Esophagus muscularis mucosa (tissue), 4 donors: ENCODE data around the gene SEMA3D. TPM values are rescaled to one million over a fixed set of nuclear protein-coding genes. Genes with fewer than 3 reads are reported as not detected.

Experiments
- DNase-seq: peaks from one replicate; pipeline ENCODE4 v3.0.0-alpha.2; 2017; ENCODE audit errors: extremely low spot score
- H3K27ac ChIP-seq, 4 donors: fragments of 200-600 bp; sonication (generic); replicated peaks in 1 of 4; 1 replicate in 3 of 4; 2 replicates in 1 of 4; pipeline ENCODE4 v1.5.1; 2016 to 2019; ENCODE audit warnings: mild to moderate bottlenecking in 1 of 4
- H3K27me3 ChIP-seq, 4 donors: fragments of 200-600 bp; sonication (generic); one replicate each; pipeline versions ENCODE4 v1.5.1 to v1.6.0; 2016 to 2019
- H3K36me3 ChIP-seq, 4 donors: fragments of 200-600 bp; sonication (generic); one replicate each; pipeline ENCODE4 v1.5.1; 2016 to 2019
- H3K4me1 ChIP-seq, 4 donors: fragments of 200-600 bp; sonication (generic); one replicate each; pipeline ENCODE4 v1.5.1; 2016 to 2019
- H3K4me3 ChIP-seq, 4 donors: fragments of 200-600 bp; sonication (generic); 1 replicate in 2 of 4; 2 replicates in 2 of 4; pipeline ENCODE4 v1.5.1; 2016 to 2019; ENCODE audit warnings: mild to moderate bottlenecking in 4 of 4, moderate library complexity in 1 of 4
- H3K9me3 ChIP-seq, 4 donors: fragments of 200-600 bp; sonication (generic); 1 replicate in 3 of 4; 2 replicates in 1 of 4; pipeline ENCODE4 v1.5.1; 2016 to 2019
- EP300 ChIP-seq: sonication (generic); formaldehyde crosslinking; IDR thresholded peaks from one replicate; pipeline ENCODE4 v1.6.1; 2017; ENCODE audit warnings: antibody characterized with exemption
- POLR2A ChIP-seq: fragments of 450-650 bp; IDR thresholded peaks from one replicate; pipeline ENCODE4 v1.6.1; 2017; ENCODE audit warnings: antibody characterized with exemption, moderate library complexity, mild to moderate bottlenecking, low read depth
- POLR2AphosphoS5 ChIP-seq, 2 donors: sonication (generic); formaldehyde crosslinking; IDR thresholded peaks; one replicate each; pipeline ENCODE4 v1.6.1; 2017; ENCODE audit warnings: antibody characterized with exemption in 2 of 2
- WGBS: methylation state at CpG from one replicate; pipeline ENCODE4 v1.1.5; 2018; 5-methylcytosine and 5-hydroxymethylcytosine counted together
- intact Hi-C: fragments of 100-400 bp; cut with DNase I; formaldehyde crosslinking; loops from one replicate; pipeline ENCODE4 v1.15.1; 2023
- total RNA-seq, 4 donors: library from RNA; depleted of rRNA; stranded (reverse); fragments of >200 nt; gene quantifications; one replicate each; pipeline versions ENCODE4 v1.1.0 to v1.2.1, GENCODE V29; 2016
- TF ChIP-seq, protein P1 (sequence below), 3 experiments: fragments of 200-600 bp in 2 of 3; fragments of 450-650 bp in 1 of 3; sonication (generic) in 2 of 3; IDR thresholded peaks; one replicate each; pipeline ENCODE4 v1.5.1; 2017 to 2019; ENCODE audit warnings: antibody characterized with exemption in 3 of 3, mild to moderate bottlenecking in 2 of 3, moderate library complexity in 1 of 3

SEMA3D gene
- total RNA-seq, 4 donors from 2014 or later, result 0.42 to 2.2 (median 1.4) TPM

- intact Hi-C loops, result no loop called here
- no peak for TF ChIP-seq EP300
- no peak for TF ChIP-seq POLR2AphosphoS5 (IDR thresholded peaks at IDR 0.05)
- TF ChIP-seq, protein P1, sequence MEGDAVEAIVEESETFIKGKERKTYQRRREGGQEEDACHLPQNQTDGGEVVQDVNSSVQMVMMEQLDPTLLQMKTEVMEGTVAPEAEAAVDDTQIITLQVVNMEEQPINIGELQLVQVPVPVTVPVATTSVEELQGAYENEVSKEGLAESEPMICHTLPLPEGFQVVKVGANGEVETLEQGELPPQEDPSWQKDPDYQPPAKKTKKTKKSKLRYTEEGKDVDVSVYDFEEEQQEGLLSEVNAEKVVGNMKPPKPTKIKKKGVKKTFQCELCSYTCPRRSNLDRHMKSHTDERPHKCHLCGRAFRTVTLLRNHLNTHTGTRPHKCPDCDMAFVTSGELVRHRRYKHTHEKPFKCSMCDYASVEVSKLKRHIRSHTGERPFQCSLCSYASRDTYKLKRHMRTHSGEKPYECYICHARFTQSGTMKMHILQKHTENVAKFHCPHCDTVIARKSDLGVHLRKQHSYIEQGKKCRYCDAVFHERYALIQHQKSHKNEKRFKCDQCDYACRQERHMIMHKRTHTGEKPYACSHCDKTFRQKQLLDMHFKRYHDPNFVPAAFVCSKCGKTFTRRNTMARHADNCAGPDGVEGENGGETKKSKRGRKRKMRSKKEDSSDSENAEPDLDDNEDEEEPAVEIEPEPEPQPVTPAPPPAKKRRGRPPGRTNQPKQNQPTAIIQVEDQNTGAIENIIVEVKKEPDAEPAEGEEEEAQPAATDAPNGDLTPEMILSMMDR (IDR thresholded peaks at IDR 0.05), result no peak
- H3K4me1 ChIP-seq, result no peaks in the 10 kb centered on the region
- no peaks in the 10 kb centered on the region for H3K27me3 ChIP-seq
- no peak overlapping the region for H3K4me3 ChIP-seq
- H3K36me3 ChIP-seq, result no peaks in the 10 kb centered on the region
- no peak overlapping the region for H3K27ac ChIP-seq
- no peak for DNase-seq
- WGBS, result 75% methylated on average over 2 of the region's 2 CpGs
- H3K9me3 ChIP-seq, result no peaks in the 10 kb centered on the region
These were observed 8.1 kb downstream of the SEMA3D start for GRCh38 chr7:85178531-85179298.

DNA sequence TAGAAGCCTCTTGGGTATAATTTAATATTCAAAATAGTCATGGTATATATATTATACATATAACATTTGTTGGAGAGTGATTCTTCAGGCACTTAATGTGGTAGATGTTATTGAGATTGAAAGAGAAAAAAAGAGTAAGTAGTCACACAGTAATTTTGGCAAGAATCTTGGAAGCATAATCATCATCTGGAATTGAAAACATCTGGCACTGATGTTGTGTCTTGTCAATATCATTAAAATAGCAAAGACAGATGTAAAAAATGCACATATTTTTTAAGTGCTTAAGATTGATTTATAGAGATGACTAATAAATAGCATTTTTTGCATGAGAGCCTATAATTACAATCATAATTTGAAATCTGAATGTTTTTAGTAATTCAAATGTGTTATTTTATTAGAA lies 9.5 kb downstream of the SEMA3D start:
- intact Hi-C loops, result no loop called here
- no peak for DNase-seq
- Histone ChIP-seq H3K4me1 (peaks cover 0 to 8% (median 6%) of the 10 kb centered on the region in 4 donors), H3K9me3 (no peaks in the 10 kb centered on the region), H3K27ac (no peak overlapping the region), H3K36me3 (no peaks in the 10 kb centered on the region), H3K4me3 (no peak overlapping the region), H3K27me3 (no peaks in the 10 kb centered on the region)
- TF ChIP-seq POLR2A (no peak), POLR2AphosphoS5 (IDR thresholded peaks at IDR 0.05) (no peak)

DNA sequence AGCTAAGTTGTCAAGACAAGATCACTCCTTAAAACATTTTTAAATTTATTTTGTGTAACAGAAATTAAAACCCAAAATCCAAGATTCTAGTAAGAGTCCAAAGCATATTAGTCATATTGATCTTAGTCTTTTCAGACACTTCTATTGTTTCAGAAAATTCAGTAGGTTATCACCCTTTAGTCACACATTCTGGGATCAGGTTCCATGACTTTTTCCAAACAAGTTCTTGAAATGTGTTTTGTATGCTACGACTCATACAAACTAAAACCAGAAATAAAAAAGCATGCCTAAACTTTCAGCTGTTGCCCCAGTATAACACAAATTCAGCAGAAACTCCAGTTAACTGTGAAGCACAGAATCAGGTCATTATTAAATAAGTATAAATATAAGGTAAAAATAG lies 10.7 kb downstream of the SEMA3D start:
- H3K27me3 ChIP-seq, result no peaks in the 10 kb centered on the region
- no peak for TF ChIP-seq POLR2A
- TF ChIP-seq POLR2AphosphoS5 (IDR thresholded peaks at IDR 0.05), result no peak
- TF ChIP-seq EP300, result no peak
- TF ChIP-seq, protein P1 (IDR thresholded peaks at IDR 0.05), result no peak
- WGBS, result 97% methylated on average over 1 of the region's 1 CpG
- H3K4me3 ChIP-seq, result no peak overlapping the region
- H3K36me3 ChIP-seq, result no peaks in the 10 kb centered on the region
- H3K9me3 ChIP-seq, result no peaks in the 10 kb centered on the region
- H3K27ac ChIP-seq, result no peak overlapping the region
- H3K4me1 ChIP-seq, result peaks cover 0 to 10% (median 8%) of the 10 kb centered on the region in 4 donors
- DNase-seq, result no peak
- intact Hi-C loops, result no loop called here

- H3K4me3 ChIP-seq, result no peak overlapping the region
- 40% methylated on average over 3 of the region's 3 CpGs for WGBS
- no peaks in the 10 kb centered on the region for H3K9me3 ChIP-seq
- H3K27me3 ChIP-seq, result no peaks in the 10 kb centered on the region
- DNase-seq, result no peak
- H3K27ac ChIP-seq, result no peak overlapping the region
- TF ChIP-seq POLR2AphosphoS5 (IDR thresholded peaks at IDR 0.05), result no peak
- no peak for TF ChIP-seq EP300
- TF ChIP-seq, protein P1 (IDR thresholded peaks at IDR 0.05), result no peak
- TF ChIP-seq POLR2A, result no peak
- no peaks in the 10 kb centered on the region for H3K36me3 ChIP-seq
- intact Hi-C loops, result no loop called here
- peaks cover 0 to 10% (median 8%) of the 10 kb centered on the region in 4 donors for H3K4me1 ChIP-seq
These were observed 11.6 kb downstream of the SEMA3D start for GRCh38 chr7:85175217-85175616.

GRCh38 chr7:85172530-85172941 lies 14.3 kb downstream of the SEMA3D start:
- intact Hi-C loops, result no loop called here
- H3K36me3 ChIP-seq, result no peaks in the 10 kb centered on the region
- 4% methylated on average over 3 of the region's 3 CpGs for WGBS
- H3K27ac ChIP-seq, result no peak overlapping the region
- TF ChIP-seq, protein P1 (IDR thresholded peaks at IDR 0.05), result no peak
- no peak for TF ChIP-seq POLR2A
- TF ChIP-seq EP300, result no peak
- TF ChIP-seq POLR2AphosphoS5 (IDR thresholded peaks at IDR 0.05), result no peak
- no peak for DNase-seq
- H3K4me1 ChIP-seq, result peaks cover 0 to 10% (median 8%) of the 10 kb centered on the region in 4 donors
- H3K4me3 ChIP-seq, result no peak overlapping the region
- H3K9me3 ChIP-seq, result no peaks in the 10 kb centered on the region
- H3K27me3 ChIP-seq, result no peaks in the 10 kb centered on the region
